Measurements from ENCODE around the gene NR2F1-AS1.
"Not testable (repeated sequence)": the region's sequence is repeated elsewhere in the genome, so short reads cannot be mapped to it uniquely, and the experiment has no call there.

NR2F1-AS1 gene

GRCh38 chr5:93571114-93571949 is 9.7 kb downstream of the NR2F1-AS1 start:
- no peak overlapping the region for H3K27ac ChIP-seq
- no peak for TF ChIP-seq CTCF (conservative IDR thresholded peaks at IDR 0.05)

GRCh38 chr5:93570294-93571113 is 10.5 kb downstream of the NR2F1-AS1 start:
- TF ChIP-seq CTCF (conservative IDR thresholded peaks at IDR 0.05), result no peak
- no peak overlapping the region for H3K27ac ChIP-seq

GRCh38 chr5:93569300-93570160 is 11.5 kb downstream of the NR2F1-AS1 start:
- TF ChIP-seq CTCF (conservative IDR thresholded peaks at IDR 0.05), result no peak
- H3K27ac ChIP-seq, result no peak overlapping the region

GRCh38 chr5:93567424-93567823 is 13.6 kb downstream of the NR2F1-AS1 start:
- no peak overlapping the region for H3K27ac ChIP-seq
- TF ChIP-seq CTCF (conservative IDR thresholded peaks at IDR 0.05), result no peak

- no peak overlapping the region for H3K27ac ChIP-seq
- no peak for TF ChIP-seq CTCF (conservative IDR thresholded peaks at IDR 0.05)
Measured at GRCh38 chr5:93566091-93566490, 14.9 kb downstream of the NR2F1-AS1 start.

- peak overlapping the region; percentile 58 for H3K27ac ChIP-seq
- no peak for TF ChIP-seq CTCF (conservative IDR thresholded peaks at IDR 0.05)
Measured at GRCh38 chr5:93557021-93557604, 23.9 kb downstream of the NR2F1-AS1 start.

- H3K27ac ChIP-seq, result not testable (repeated sequence)
Measured at GRCh38 chr5:93549594-93549993, 31.4 kb downstream of the NR2F1-AS1 start.
